Lung (tissue), 12 donors: ENCODE results near the gene TRMT5. TPM values are rescaled to one million over a fixed set of nuclear protein-coding genes. Genes with fewer than 3 reads are reported as not detected.

Experiments
- ATAC-seq: fragments of 200-7000 bp; cut with Tn5 transposase; one replicate; pipeline ENCODE4 v1.9.1; 2020; ENCODE audit warnings: moderate number of reproducible peaks; ENCODE audit not compliant: insufficient read depth, low FRiP score
- DNase-seq, 3 donors: peaks; one replicate each; pipeline ENCODE4 v3.0.0-alpha.2; 2013 to 2017
- H3K27ac ChIP-seq, 2 donors: one replicate each; pipeline ENCODE4 v1.5.1; 2013; ENCODE audit warnings: mild to moderate bottlenecking in 2 of 2, moderate library complexity in 2 of 2, control low read depth in 1 of 2, inconsistent platforms in 1 of 2, low read depth in 1 of 2, low read length in 1 of 2
- H3K27me3 ChIP-seq, 3 donors: one replicate each; pipeline ENCODE4 v1.5.1; 2013; ENCODE audit warnings: low read length in 2 of 3; ENCODE audit not compliant: control insufficient read depth in 3 of 3, insufficient read depth in 3 of 3
- H3K36me3 ChIP-seq, 4 donors: one replicate each; pipeline ENCODE4 v1.5.1; 2013; ENCODE audit warnings: low read length in 4 of 4, mild to moderate bottlenecking in 1 of 4, moderate library complexity in 1 of 4; ENCODE audit not compliant: control insufficient read depth in 4 of 4, insufficient read depth in 4 of 4
- H3K4me1 ChIP-seq, 5 donors: one replicate each; pipeline ENCODE4 v1.5.1; 2013; ENCODE audit warnings: low read length in 5 of 5, mild to moderate bottlenecking in 2 of 5, moderate library complexity in 1 of 5; ENCODE audit not compliant: control insufficient read depth in 5 of 5, insufficient read depth in 5 of 5
- H3K4me3 ChIP-seq: one replicate; pipeline ENCODE4 v1.5.1; 2013; ENCODE audit warnings: mild to moderate bottlenecking, control low read depth, moderate library complexity
- H3K9ac ChIP-seq, 2 donors: one replicate each; pipeline ENCODE4 v1.5.1; 2013; ENCODE audit warnings: low read length in 2 of 2, control low read depth in 1 of 2; ENCODE audit not compliant: insufficient read depth in 1 of 2
- H3K9me3 ChIP-seq, 4 donors: one replicate each; pipeline ENCODE4 v1.5.1; 2013; ENCODE audit warnings: low read length in 3 of 4, mild to moderate bottlenecking in 1 of 4, moderate library complexity in 1 of 4; ENCODE audit not compliant: control insufficient read depth in 4 of 4, insufficient read depth in 3 of 4
- CTCF ChIP-seq: IDR thresholded peaks from 2 replicates; pipeline ENCODE4 v1.5.1; 2012; ENCODE audit warnings: mild to moderate bottlenecking; ENCODE audit errors: control extremely low read depth, extremely low read depth
- WGBS, 2 donors: extraction: QIAGEN DNeasy Blood & Tissue Kit; methylation state at CpG; one replicate each; pipeline ENCODE4 v1.1.7; 2013; 5-methylcytosine and 5-hydroxymethylcytosine counted together
- polyA plus RNA-seq, 2 donors: library from polyadenylated mRNA; stranded (reverse); fragments of 200-250 nt; gene quantifications; one replicate each; pipeline ENCODE4 v1.2.1, GENCODE V29; 2013
- total RNA-seq, 2 donors: library from RNA; depleted of rRNA in 1 of 2; stranded (reverse); fragments of >200 nt in 1 of 2; gene quantifications; one replicate each; pipeline ENCODE4 v1.2.1, GENCODE V29; 2014 to 2021
- donor health status: control.
- donor health status: control.
- donor health status: Bipolar disorder and iron deficiency.
- donor health status: healthy.
- donor health status: DM: yes; HTN: yes; CAD: no.

The TRMT5 gene
- total and polyA plus RNA-seq, 4 donors, result 3.4 to 14.7 (median 7.9) TPM

- WGBS, 2 donors, result 73 to 82% methylated on average over 4 of the region's 4 CpGs
- no peak for ATAC-seq
- Histone ChIP-seq H3K9me3 (peaks cover 0 to 16% (median 8%) of the 10 kb centered on the region in 4 donors), H3K4me1 (peaks cover 0 to 3% (median 0%) of the 10 kb centered on the region in 5 donors), H3K27me3 (no peaks in the 10 kb centered on the region), H3K9ac (no peak overlapping the region), H3K4me3 (no peak overlapping the region), H3K36me3 (peaks cover 0 to 5% (median 0%) of the 10 kb centered on the region in 4 donors), H3K27ac (no peak overlapping the region)
- no peak for DNase-seq
- no peak for TF ChIP-seq CTCF
Measured at GRCh38 chr14:60956202-60956601, 24.7 kb downstream of the TRMT5 start.

GRCh38 chr14:60951776-60952435, 29.0 kb downstream of the TRMT5 start:
- H3K27me3 ChIP-seq, result no peaks in the 10 kb centered on the region
- peaks cover 0 to 3% (median 0%) of the 10 kb centered on the region in 5 donors for H3K4me1 ChIP-seq
- peaks cover 0 to 4% (median 2%) of the 10 kb centered on the region in 4 donors for H3K9me3 ChIP-seq
- no peak overlapping the region for H3K27ac ChIP-seq
- WGBS, 2 donors, result 64 to 65% methylated on average over 3 of the region's 3 CpGs
- DNase-seq, result no peak
- ATAC-seq, result no peak
- H3K36me3 ChIP-seq, result peaks cover 0 to 5% (median 0%) of the 10 kb centered on the region in 4 donors
- no peak for TF ChIP-seq CTCF
- no peak overlapping the region for H3K9ac ChIP-seq
- no peak overlapping the region for H3K4me3 ChIP-seq

- no peak for ATAC-seq
Measured at GRCh38 chr14:60946773-60947172, 34.1 kb downstream of the TRMT5 start.

More at GRCh38 chr14:60946773-60947172, 34.1 kb downstream of the TRMT5 start:
- Histone ChIP-seq H3K36me3 (no peaks in the 10 kb centered on the region), H3K9ac (no peak overlapping the region), H3K9me3 (no peaks in the 10 kb centered on the region), H3K27me3 (no peaks in the 10 kb centered on the region), H3K27ac (no peak overlapping the region), H3K4me1 (peaks cover 0 to 20% (median 4%) of the 10 kb centered on the region in 5 donors), H3K4me3 (no peak overlapping the region)
- 88 to 94% methylated on average over 3 of the region's 3 CpGs for WGBS, 2 donors
- no peak for TF ChIP-seq CTCF
- no peak for DNase-seq
